Measurements from ENCODE around the gene KPTN.

GRCh38 chr19:47434088-47434487, 49.9 kb downstream of the KPTN start:
- TF ChIP-seq CTCF (IDR thresholded peaks at IDR 0.05; ENCODE audit: low read depth, low read length, missing input control) (no peak), ATF3 (IDR thresholded peaks at IDR 0.05) (no peak), MAX (IDR thresholded peaks at IDR 0.05) (no peak), GABPA (IDR thresholded peaks at IDR 0.05 in 1 of 2, conservative IDR thresholded peaks at IDR 0.05 in 1 of 2) (no peak), REST (IDR thresholded peaks at IDR 0.05) (no peak), RAD21 (IDR thresholded peaks at IDR 0.05) (no peak), SP1 (IDR thresholded peaks at IDR 0.05) (no peak)

Measured in liver (tissue), 3 donors.